Kidney (tissue), 14 donors: ENCODE results near the gene HACD4. TPM values are rescaled to one million over a fixed set of nuclear protein-coding genes. Genes with fewer than 3 reads are reported as not detected.

ENCODE experiments used
- DNase-seq, 5 donors: peaks; one replicate each; pipeline ENCODE4 v3.0.0-alpha.2; 2013 to 2020
- FAIRE-seq: peaks from 2 replicates; lab custom pipeline; 2012; peaks lifted over from hg19 to GRCh38; lab: Jason Lieb, UNC
- H3K27ac ChIP-seq, 2 donors: one replicate each; pipeline ENCODE4 v1.7.0; 2013; ENCODE audit warnings: low read depth in 2 of 2, low read length in 2 of 2, inconsistent platforms in 1 of 2
- H3K27me3 ChIP-seq: one replicate; pipeline ENCODE4 v1.7.1; 2013; ENCODE audit warnings: low read length, inconsistent platforms; ENCODE audit not compliant: control insufficient read depth, insufficient read depth
- H3K36me3 ChIP-seq, 3 donors: one replicate each; pipeline versions ENCODE4 v1.7.0 to v1.7.1; 2013; ENCODE audit warnings: low read length in 3 of 3, control low read depth in 1 of 3, inconsistent platforms in 1 of 3; ENCODE audit not compliant: insufficient read depth in 3 of 3, control insufficient read depth in 2 of 3
- H3K4me1 ChIP-seq, 3 donors: one replicate each; pipeline versions ENCODE4 v1.7.0 to v1.7.1; 2013; ENCODE audit warnings: low read length in 3 of 3, inconsistent platforms in 1 of 3, low read depth in 1 of 3; ENCODE audit not compliant: control insufficient read depth in 2 of 3, insufficient read depth in 2 of 3
- H3K4me3 ChIP-seq, 3 donors: one replicate each; pipeline versions ENCODE4 v1.7.0 to v1.8.1; 2013; ENCODE audit warnings: low read length in 3 of 3, control low read depth in 1 of 3, inconsistent platforms in 1 of 3
- H3K9ac ChIP-seq, 3 donors: one replicate each; pipeline versions ENCODE4 v1.7.0 to v1.7.1; 2013; ENCODE audit warnings: low read length in 3 of 3, control low read depth in 1 of 3, inconsistent platforms in 1 of 3
- H3K9me3 ChIP-seq, 3 donors: one replicate each; pipeline versions ENCODE4 v1.7.0 to v1.7.1; 2013; ENCODE audit warnings: low read length in 3 of 3, control low read depth in 1 of 3, inconsistent platforms in 1 of 3; ENCODE audit not compliant: control insufficient read depth in 2 of 3, insufficient read depth in 1 of 3
- intact Hi-C: fragments of 100-400 bp; cut with DNase I; formaldehyde crosslinking; loops from one replicate; pipeline ENCODE4 v1.11.1; 2022
- polyA plus RNA-seq: library from polyadenylated mRNA; stranded (reverse); fragments of 350-450 nt; fragmentation: Illumina TruSeq; extraction: RNeasy Lipid Tissue Mini Kit (QIAGEN cat#74804); gene quantifications from one replicate; pipeline ENCODE4 v1.2.3, GENCODE V29; 2014; ENCODE audit warnings: low read depth, low replicate concordance; ENCODE audit not compliant: insufficient read depth
- total RNA-seq: library from RNA; stranded (reverse); fragmentation: NEBNext Ultra II Directional; extraction: Animal tissue kit (Norgen Biotek cat#: 25700); gene quantifications from one replicate; pipeline ENCODE4 v1.2.1, GENCODE V29; 2021
- TF ChIP-seq, protein P1 (sequence below): IDR thresholded peaks from 3 replicates; pipeline ENCODE4 v1.5.1; 2012; ENCODE audit warnings: mild to moderate bottlenecking, moderate library complexity, borderline replicate concordance; ENCODE audit not compliant: insufficient read depth; ENCODE audit errors: extremely low read depth
- donor health status: control.
- donor health status: control.
- donor health status: control.
- donor health status: control.
- donor health status: control.
- donor health status: DM: yes; HTN: yes; CAD: no.
- donor health status: Normal renal cell carcinoma (clear cell type).

The HACD4 gene
- total and polyA plus RNA-seq, 2 donors from 2014 or later = 1.3 to 2.9 TPM

DNA sequence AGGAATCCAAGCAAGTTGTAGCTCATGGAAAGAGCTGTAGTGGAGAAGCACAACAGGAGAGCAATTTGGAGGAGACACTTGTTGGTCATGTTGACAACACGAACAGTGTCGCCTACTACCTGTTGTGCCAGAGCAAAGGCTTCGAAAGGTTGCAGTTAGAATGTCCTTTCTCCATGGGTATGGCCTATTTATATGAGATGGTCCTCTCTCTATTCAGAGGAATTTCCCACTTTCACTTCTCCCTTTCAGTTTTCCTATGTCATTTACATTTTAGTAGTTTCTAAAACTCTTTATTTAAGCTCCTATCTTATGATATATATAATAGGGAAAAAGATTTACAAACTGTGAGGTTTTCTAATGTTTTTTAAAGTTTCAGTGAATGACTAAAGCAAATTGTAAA is 46.3 kb upstream of the HACD4 start, which contains the start of gene IFNB1:
Gene IFNB1 (minus strand): TSS at position 162 of the 400 bp plus-strand sequence. CDS start 73 bp downstream, at position 89.
- Histone ChIP-seq H3K4me3 (no peak within 1 kb of the TSS), H3K36me3 (no peaks in the 10 kb centered on the region), H3K9ac (no peak within 1 kb of the TSS), H3K27me3 (no peaks in the 10 kb centered on the region), H3K27ac (no peak within 1 kb of the TSS), H3K9me3 (no peaks in the 10 kb centered on the region), H3K4me1 (no peaks in the 10 kb centered on the region)
- no peak for FAIRE-seq
- intact Hi-C loops = no loop called here
- no peak for DNase-seq
- TF ChIP-seq, protein P1, sequence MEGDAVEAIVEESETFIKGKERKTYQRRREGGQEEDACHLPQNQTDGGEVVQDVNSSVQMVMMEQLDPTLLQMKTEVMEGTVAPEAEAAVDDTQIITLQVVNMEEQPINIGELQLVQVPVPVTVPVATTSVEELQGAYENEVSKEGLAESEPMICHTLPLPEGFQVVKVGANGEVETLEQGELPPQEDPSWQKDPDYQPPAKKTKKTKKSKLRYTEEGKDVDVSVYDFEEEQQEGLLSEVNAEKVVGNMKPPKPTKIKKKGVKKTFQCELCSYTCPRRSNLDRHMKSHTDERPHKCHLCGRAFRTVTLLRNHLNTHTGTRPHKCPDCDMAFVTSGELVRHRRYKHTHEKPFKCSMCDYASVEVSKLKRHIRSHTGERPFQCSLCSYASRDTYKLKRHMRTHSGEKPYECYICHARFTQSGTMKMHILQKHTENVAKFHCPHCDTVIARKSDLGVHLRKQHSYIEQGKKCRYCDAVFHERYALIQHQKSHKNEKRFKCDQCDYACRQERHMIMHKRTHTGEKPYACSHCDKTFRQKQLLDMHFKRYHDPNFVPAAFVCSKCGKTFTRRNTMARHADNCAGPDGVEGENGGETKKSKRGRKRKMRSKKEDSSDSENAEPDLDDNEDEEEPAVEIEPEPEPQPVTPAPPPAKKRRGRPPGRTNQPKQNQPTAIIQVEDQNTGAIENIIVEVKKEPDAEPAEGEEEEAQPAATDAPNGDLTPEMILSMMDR = no peak

DNA sequence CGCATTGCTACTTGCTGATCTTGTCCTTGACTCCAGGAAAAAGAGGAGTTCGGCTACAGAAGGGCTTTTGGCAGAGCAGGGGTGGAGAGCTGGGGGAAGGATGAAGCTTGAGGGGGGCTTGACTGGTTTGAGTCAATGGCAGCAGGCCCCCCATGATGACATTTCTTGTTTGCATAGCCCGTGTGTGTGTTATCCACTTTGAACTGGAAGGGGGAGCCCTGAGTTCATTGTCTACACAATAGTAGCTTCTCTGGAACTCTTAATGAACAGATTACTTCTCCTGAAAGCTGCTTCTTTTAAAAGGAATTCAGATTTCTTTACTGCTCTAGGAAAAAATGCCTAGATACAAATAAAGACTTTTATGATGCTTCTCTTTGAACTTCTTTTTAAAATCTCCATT is 44.0 kb upstream of the HACD4 start:
- intact Hi-C loops = no loop called here
- FAIRE-seq = no peak
- Histone ChIP-seq H3K4me1 (no peaks in the 10 kb centered on the region), H3K27ac (no peak overlapping the region), H3K27me3 (no peaks in the 10 kb centered on the region), H3K9me3 (no peaks in the 10 kb centered on the region), H3K36me3 (no peaks in the 10 kb centered on the region), H3K4me3 (no peak overlapping the region), H3K9ac (no peak overlapping the region)
- no peak for DNase-seq
- TF ChIP-seq, protein P1 = no peak

DNA sequence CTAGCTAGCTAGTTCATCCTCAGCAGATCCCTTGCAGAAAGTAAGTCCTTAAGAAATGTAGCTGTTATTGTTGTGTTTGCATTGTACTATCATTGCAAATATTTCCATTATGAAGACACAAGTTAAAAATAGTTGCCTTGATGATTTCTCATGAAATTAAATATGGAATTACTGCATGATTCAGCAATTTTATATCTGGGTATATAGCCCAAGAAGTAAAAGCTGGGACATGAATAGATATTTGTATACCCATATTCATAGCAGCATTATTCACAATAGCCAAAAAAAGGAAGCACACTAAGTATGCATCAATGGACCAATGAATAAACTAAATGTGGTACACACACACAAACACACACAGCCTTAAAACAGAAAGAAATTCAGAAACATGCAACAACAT is 39.5 kb upstream of the HACD4 start:
- Histone ChIP-seq H3K27ac (no peak overlapping the region), H3K36me3 (no peaks in the 10 kb centered on the region), H3K9me3 (no peaks in the 10 kb centered on the region), H3K4me1 (no peaks in the 10 kb centered on the region), H3K9ac (no peak overlapping the region), H3K4me3 (no peak overlapping the region), H3K27me3 (no peaks in the 10 kb centered on the region)
- TF ChIP-seq, protein P1 = no peak
- FAIRE-seq (no peak), DNase-seq (no peak)
- intact Hi-C loops = no loop called here

DNA sequence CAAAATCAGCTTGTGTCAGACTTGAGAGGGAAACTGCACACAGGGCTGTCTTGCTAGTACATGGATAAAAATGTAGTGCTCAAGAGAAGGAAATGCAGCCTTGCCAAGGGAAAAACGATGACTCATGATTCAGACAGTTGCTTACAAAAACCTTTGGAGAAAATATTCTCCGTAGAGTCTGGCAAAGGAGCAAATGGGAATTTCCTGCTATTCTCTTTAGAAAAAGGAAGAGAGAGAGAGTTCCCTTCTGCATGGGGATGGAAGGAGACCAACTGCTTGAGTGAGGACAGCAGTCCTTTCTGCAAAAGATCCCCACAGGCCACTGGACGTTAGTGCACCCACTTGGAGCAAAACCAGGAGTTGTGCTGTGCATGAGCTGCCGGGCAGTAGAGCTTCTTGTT is 38.7 kb upstream of the HACD4 start:
- no peak overlapping the region for H3K27ac ChIP-seq
- H3K4me3 ChIP-seq = peak overlapping the region in 1 of 3 donors; percentile 14
- H3K27me3 ChIP-seq = no peaks in the 10 kb centered on the region
- no peaks in the 10 kb centered on the region for H3K9me3 ChIP-seq
- no peaks in the 10 kb centered on the region for H3K4me1 ChIP-seq
- TF ChIP-seq, protein P1 = no peak
- intact Hi-C loops = no loop called here
- peak in 2 of 5 donors; percentile 14 to 62 for DNase-seq
- no peak for FAIRE-seq
- no peaks in the 10 kb centered on the region for H3K36me3 ChIP-seq
- H3K9ac ChIP-seq = no peak overlapping the region
